A549 (cell line): Measurements from ENCODE around the gene TLR9. TPM values are rescaled to one million over a fixed set of nuclear protein-coding genes. Genes with fewer than 3 reads are reported as not detected.

Source experiments
- ATAC-seq, 2 experiments: fragments of 200-7000 bp in 1 of 2; fragments of >200 bp in 1 of 2; cut with Nextera tagmentation in 1 of 2; cut with Tn5 transposase in 1 of 2; 3 replicates each; pipeline versions ENCODE4 v1.8.0 to v1.9.1; 2018 to 2020; ENCODE audit warnings: mild to moderate bottlenecking in 1 of 2, moderate library complexity in 1 of 2
- CTCF ChIA-PET: fragments of 300-600 bp; sonication (Branson Sonifier 250); formaldehyde crosslinking; extraction: SDS; loops from one replicate; lab custom pipeline; 2021; ENCODE audit warnings: antibody characterized with exemption, inconsistent platforms; lab: Yijun Ruan, JAX
- POLR2A ChIA-PET: fragments of 350-600 bp; formaldehyde crosslinking; extraction: SDS; loops from one replicate; lab custom pipeline; 2021; ENCODE audit warnings: antibody characterized with exemption, inconsistent platforms; lab: Yijun Ruan, JAX
- DNase-seq, 2 experiments: peaks; one replicate each; pipeline versions ENCODE4 v3.0.0 to v3.0.0-alpha.2; 2011 to 2016; ENCODE audit warnings: low read depth in 1 of 2, low spot score in 1 of 2
- FAIRE-seq: peaks from 2 replicates; lab custom pipeline; 2011; peaks lifted over from hg19 to GRCh38; lab: Jason Lieb, UNC
- H3K27ac ChIP-seq, 2 experiments: fragments of >200 bp; sonication (Bioruptor Twin); formaldehyde crosslinking; 3 replicates each; pipeline ENCODE4 v1.5.1; 2016 to 2017
- H3K4me1 ChIP-seq: fragments of >200 bp; sonication (Bioruptor Twin); formaldehyde crosslinking; 3 replicates; pipeline ENCODE4 v1.6.1; 2016
- H3K4me2 ChIP-seq: fragments of >200 bp; sonication (Bioruptor Twin); formaldehyde crosslinking; 3 replicates; pipeline ENCODE4 v1.6.1; 2016
- H3K4me3 ChIP-seq: fragments of >200 bp; sonication (Bioruptor Twin); formaldehyde crosslinking; 3 replicates; pipeline ENCODE4 v1.5.1; 2016
- H3K9me3 ChIP-seq: fragments of >200 bp; sonication (Bioruptor Twin); formaldehyde crosslinking; 3 replicates; pipeline ENCODE4 v1.6.1; 2016
- BHLHE40 ChIP-seq: IDR thresholded peaks from 2 replicates; pipeline ENCODE4 v1.6.1; 2012; ENCODE audit warnings: low read depth, low read length, inconsistent platforms
- CEBPB ChIP-seq, 2 experiments: fragments of >200 bp in 1 of 2; sonication (Bioruptor Twin) in 1 of 2; formaldehyde crosslinking in 1 of 2; IDR thresholded peaks; 2 replicates each; pipeline ENCODE4 v1.6.1; 2012 to 2016
- CHD4 ChIP-seq: fragments of 200-600 bp; sonication (generic); IDR thresholded peaks from 2 replicates; pipeline ENCODE4 v1.6.1; 2016; ENCODE audit warnings: antibody characterized with exemption, mild to moderate bottlenecking, borderline replicate concordance
- EHF ChIP-seq: fragments of 250-450 bp; sonication (Bioruptor Pico); IDR thresholded peaks from 2 replicates; pipeline ENCODE4 v1.5.0; 2020; ENCODE audit warnings: mild to moderate bottlenecking
- EP300 ChIP-seq, 2 experiments: fragments of >200 bp; sonication (Bioruptor Twin); formaldehyde crosslinking; IDR thresholded peaks; 2 replicates in 1 of 2; 3 replicates in 1 of 2; pipeline ENCODE4 v1.6.1; 2016 to 2017
- ESRRA ChIP-seq: fragments of 150-350 bp; IDR thresholded peaks from 2 replicates; pipeline ENCODE4 v1.6.1; 2014; ENCODE audit warnings: mild to moderate bottlenecking, low read length, borderline replicate concordance
- FOXS1 ChIP-seq: fragments of 250-450 bp; sonication (Bioruptor Pico); IDR thresholded peaks from 2 replicates; pipeline ENCODE4 v1.5.0; 2020; ENCODE audit warnings: mild to moderate bottlenecking, moderate library complexity
- HOXA7 ChIP-seq: fragments of 250-450 bp; sonication (Bioruptor Pico); IDR thresholded peaks from 2 replicates; pipeline ENCODE4 v1.5.0; 2020; ENCODE audit warnings: mild to moderate bottlenecking, moderate library complexity
- MAZ ChIP-seq: fragments of 150-350 bp; IDR thresholded peaks from 2 replicates; pipeline ENCODE4 v1.6.1; 2014; ENCODE audit warnings: antibody characterized with exemption, low read depth, low read length, borderline replicate concordance
- NFE2L2 ChIP-seq: fragments of 150-350 bp; conservative IDR thresholded peaks from 2 replicates; pipeline ENCODE4 v1.6.1; 2014; ENCODE audit warnings: low read length
- RCOR1 ChIP-seq: fragments of 150-350 bp; IDR thresholded peaks from 2 replicates; pipeline ENCODE4 v1.6.1; 2014; ENCODE audit warnings: antibody characterized with exemption, low read length, low read depth
- RNF2 ChIP-seq: fragments of 200-600 bp; sonication (generic); IDR thresholded peaks from 2 replicates; pipeline ENCODE4 v1.6.1; 2016; ENCODE audit warnings: low read depth, mild to moderate bottlenecking, antibody characterized with exemption, moderate library complexity, borderline replicate concordance
- TP53 ChIP-seq: fragments of 250-450 bp; sonication (Bioruptor Pico); IDR thresholded peaks from 2 replicates; pipeline ENCODE4 v1.5.0; 2021; ENCODE audit warnings: mild to moderate bottlenecking, moderate library complexity
- ZNF302 ChIP-seq: fragments of 250-450 bp; sonication (Bioruptor Pico); IDR thresholded peaks from 2 replicates; pipeline ENCODE4 v1.9.0; 2021; ENCODE audit warnings: inconsistent platforms, mild to moderate bottlenecking, moderate library complexity
- WGBS: methylation state at CpG from one replicate; pipeline ENCODE4 v1.1.6; 2017; ENCODE audit errors: missing lambda C conversion rate; 5-methylcytosine and 5-hydroxymethylcytosine counted together
- polyA plus RNA-seq, 4 experiments: library from polyadenylated mRNA; depleted of rRNA in 3 of 4; stranded (reverse); fragments of >200 nt; fragmentation: RNase III in 1 of 4; extraction: RNeasy Plus Mini Kit Qiagen cat#74134 plus additional on column Dnase treatment in 1 of 4; gene quantifications; 2 replicates in 3 of 4; 3 replicates in 1 of 4; pipeline ENCODE4 v1.2.3, GENCODE V29; 2011 to 2017
- TF ChIP-seq, protein P1 (sequence below): fragments of >200 bp; sonication (Bioruptor Twin); formaldehyde crosslinking; IDR thresholded peaks from 3 replicates; pipeline ENCODE4 v1.5.1; 2016
- TF ChIP-seq, protein P2 (sequence below): fragments of 150-350 bp; IDR thresholded peaks from 2 replicates; pipeline ENCODE4 v1.6.1; 2014; ENCODE audit warnings: low read depth, mild to moderate bottlenecking, low read length
- TF ChIP-seq, protein P3 (sequence below): fragments of 250-450 bp; sonication (Bioruptor Pico); IDR thresholded peaks from 2 replicates; pipeline ENCODE4 v1.5.0; 2021; ENCODE audit warnings: mild to moderate bottlenecking, moderate library complexity, borderline replicate concordance
- TF ChIP-seq, protein P4 (sequence below): IDR thresholded peaks from 2 replicates; pipeline ENCODE4 v1.6.1; 2012; ENCODE audit warnings: low read depth, borderline replicate concordance

Gene TLR9
- polyA plus RNA-seq, 2 of the 4 experiments (the other 2 are of a cell fraction), result 0.04 TPM; not detected in 1

DNA sequence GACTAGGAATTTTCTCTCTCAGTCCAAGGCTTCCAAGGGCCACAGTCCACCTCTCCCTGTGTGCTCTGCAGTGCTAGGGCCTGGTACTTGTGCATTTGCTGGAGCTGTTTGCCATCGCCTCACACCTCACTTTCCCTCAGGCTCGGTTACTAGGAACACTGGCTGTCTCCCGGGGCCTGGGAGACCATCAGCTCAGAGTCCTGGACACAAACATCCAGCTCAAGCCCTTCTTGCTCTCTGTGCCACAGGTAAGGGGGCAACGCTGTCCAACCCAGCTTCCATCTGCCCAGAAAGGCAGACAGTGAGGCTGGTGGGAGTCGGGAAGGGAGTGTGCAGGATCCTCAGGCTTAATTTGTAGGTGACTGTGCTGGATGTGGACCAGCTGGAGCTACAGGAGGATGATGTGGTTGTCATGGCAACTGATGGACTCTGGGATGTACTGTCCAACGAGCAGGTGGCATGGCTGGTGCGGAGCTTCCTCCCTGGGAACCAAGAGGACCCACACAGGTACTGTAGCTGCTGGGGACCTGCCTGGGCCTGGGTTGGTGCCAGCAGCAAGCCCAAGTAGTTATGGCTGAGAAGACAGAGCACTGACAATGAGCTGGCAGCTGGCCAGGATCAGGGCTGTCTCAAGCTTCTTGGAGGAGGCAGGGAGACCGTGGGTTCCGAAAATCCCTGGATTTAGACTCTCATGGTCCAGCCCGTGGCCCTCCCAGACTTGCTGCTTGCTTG lies 23.5 kb upstream of the TLR9 start:
- TF ChIP-seq ESRRA (no peak), MAZ (no peak), EHF (CRISPR knock-in tag) (no peak), EP300 (IDR thresholded peaks at IDR 0.05) (no peak), CEBPB (IDR thresholded peaks at IDR 0.05) (no peak), CHD4 (no peak)
- TF ChIP-seq, protein P1, sequence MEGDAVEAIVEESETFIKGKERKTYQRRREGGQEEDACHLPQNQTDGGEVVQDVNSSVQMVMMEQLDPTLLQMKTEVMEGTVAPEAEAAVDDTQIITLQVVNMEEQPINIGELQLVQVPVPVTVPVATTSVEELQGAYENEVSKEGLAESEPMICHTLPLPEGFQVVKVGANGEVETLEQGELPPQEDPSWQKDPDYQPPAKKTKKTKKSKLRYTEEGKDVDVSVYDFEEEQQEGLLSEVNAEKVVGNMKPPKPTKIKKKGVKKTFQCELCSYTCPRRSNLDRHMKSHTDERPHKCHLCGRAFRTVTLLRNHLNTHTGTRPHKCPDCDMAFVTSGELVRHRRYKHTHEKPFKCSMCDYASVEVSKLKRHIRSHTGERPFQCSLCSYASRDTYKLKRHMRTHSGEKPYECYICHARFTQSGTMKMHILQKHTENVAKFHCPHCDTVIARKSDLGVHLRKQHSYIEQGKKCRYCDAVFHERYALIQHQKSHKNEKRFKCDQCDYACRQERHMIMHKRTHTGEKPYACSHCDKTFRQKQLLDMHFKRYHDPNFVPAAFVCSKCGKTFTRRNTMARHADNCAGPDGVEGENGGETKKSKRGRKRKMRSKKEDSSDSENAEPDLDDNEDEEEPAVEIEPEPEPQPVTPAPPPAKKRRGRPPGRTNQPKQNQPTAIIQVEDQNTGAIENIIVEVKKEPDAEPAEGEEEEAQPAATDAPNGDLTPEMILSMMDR, result no peak
- Histone ChIP-seq H3K9me3 (no peaks in the 10 kb centered on the region), H3K4me2 (no peak overlapping the region), H3K27ac (no peak overlapping the region), H3K4me3 (no peak overlapping the region), H3K4me1 (peaks cover 5% of the 10 kb centered on the region; the same call in 2 of the 3 replicates)
- DNase-seq (no peak), FAIRE-seq (no peak), ATAC-seq (no peak)
- 86% methylated on average over 6 of the region's 10 CpGs for WGBS
- ChIA-PET CTCF (interaction anchor here (0.9 to 3.3 kb wide), 7 partner anchors 11 to 90 kb away, joined by 3 to 19 read pairs (median 7); partner anchors contain the start of genes TWF2 and WDR82), POLR2A (interaction anchor here (1.1 to 1.7 kb wide), 2 partner anchors 10 to 11 kb away, joined by 3 to 5 read pairs; partner anchors contain the start of gene TWF2)

DNA sequence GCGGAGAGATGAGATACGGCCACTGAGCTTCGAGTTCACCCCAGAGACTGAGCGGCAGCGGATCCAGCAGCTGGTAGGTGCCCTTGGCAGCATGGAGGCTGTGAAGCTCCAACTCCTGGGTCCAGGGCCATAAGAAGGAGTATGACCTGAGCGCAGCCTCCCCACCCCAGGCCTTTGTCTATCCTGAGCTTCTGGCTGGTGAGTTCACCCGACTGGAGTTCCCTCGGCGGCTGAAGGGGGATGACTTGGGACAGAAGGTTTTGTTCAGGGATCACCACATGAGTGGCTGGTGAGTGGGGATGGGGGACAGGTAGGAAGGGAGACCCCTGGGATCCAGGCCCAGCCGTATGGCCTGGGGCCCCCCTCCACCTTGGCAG lies 22.7 kb upstream of the TLR9 start:
- POLR2A ChIA-PET, result interaction anchor here (1.1 to 1.7 kb wide), 2 partner anchors 9 to 10 kb away, joined by 3 to 5 read pairs; partner anchors contain the start of gene TWF2
- CTCF ChIA-PET, result interaction anchor here (1.1 to 3.3 kb wide), 7 partner anchors 11 to 52 kb away, joined by 3 to 19 read pairs (median 5); partner anchors contain the start of genes TWF2 and WDR82
- WGBS, result 98% methylated on average over 9 of the region's 10 CpGs

DNA sequence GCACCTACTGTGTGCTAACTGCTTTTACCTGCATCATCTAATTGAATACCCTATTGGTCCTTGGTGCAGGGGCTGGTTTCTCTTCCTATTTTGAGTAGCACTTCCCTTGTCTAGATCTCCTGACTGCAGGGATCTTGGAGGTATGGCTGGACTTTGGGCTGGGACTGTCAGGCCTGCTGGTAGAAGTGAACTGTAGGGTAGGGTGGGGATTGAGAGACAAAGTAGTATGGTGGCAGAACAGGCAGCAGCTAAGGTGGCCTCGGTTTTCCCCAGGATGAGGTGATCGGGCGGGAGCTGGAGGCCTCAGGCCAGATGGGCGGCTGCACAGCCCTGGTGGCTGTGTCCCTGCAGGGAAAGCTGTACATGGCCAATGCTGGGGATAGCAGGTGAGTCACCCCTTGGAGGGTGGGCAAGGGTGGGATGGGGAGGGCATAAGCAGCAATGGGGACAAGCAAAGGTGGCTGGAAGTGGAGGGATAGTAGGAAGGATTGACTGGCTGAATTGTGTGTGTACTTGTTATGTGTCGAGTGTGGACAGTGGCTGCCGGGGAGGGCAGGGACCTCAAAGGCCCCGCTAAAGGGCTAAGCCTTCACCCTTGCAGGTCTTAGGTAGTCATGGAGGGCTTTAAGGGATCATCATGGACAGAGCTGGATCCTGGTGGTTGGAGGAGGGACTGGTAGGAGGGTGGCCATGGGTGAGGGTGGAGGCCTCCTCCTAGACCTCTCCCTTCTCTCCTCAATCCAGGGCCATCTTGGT lies 22.1 kb upstream of the TLR9 start:
- Histone ChIP-seq H3K27ac (no peak overlapping the region), H3K4me3 (no peak overlapping the region), H3K4me1 (peaks cover 5% of the 10 kb centered on the region; the same call in 2 of the 3 replicates), H3K4me2 (no peak overlapping the region), H3K9me3 (no peaks in the 10 kb centered on the region)
- ChIA-PET CTCF (interaction anchor here (0.6 to 4.5 kb wide), 8 partner anchors 10 to 858 kb away, joined by 3 to 26 read pairs (median 6); partner anchors contain the start of genes TWF2 and WDR82), POLR2A (interaction anchor here (1.1 to 1.7 kb wide), 2 partner anchors 9 to 10 kb away, joined by 3 to 5 read pairs; partner anchors contain the start of gene TWF2)
- WGBS, result 92% methylated on average over 7 of the region's 7 CpGs
- TF ChIP-seq ZNF302 (CRISPR knock-in tag) (no peak), TP53 (CRISPR knock-in tag) (no peak), HOXA7 (CRISPR knock-in tag) (no peak), EP300 (IDR thresholded peaks at IDR 0.05) (no peak)
- TF ChIP-seq, protein P2, sequence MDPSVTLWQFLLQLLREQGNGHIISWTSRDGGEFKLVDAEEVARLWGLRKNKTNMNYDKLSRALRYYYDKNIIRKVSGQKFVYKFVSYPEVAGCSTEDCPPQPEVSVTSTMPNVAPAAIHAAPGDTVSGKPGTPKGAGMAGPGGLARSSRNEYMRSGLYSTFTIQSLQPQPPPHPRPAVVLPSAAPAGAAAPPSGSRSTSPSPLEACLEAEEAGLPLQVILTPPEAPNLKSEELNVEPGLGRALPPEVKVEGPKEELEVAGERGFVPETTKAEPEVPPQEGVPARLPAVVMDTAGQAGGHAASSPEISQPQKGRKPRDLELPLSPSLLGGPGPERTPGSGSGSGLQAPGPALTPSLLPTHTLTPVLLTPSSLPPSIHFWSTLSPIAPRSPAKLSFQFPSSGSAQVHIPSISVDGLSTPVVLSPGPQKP, result no peak
- TF ChIP-seq, protein P3, sequence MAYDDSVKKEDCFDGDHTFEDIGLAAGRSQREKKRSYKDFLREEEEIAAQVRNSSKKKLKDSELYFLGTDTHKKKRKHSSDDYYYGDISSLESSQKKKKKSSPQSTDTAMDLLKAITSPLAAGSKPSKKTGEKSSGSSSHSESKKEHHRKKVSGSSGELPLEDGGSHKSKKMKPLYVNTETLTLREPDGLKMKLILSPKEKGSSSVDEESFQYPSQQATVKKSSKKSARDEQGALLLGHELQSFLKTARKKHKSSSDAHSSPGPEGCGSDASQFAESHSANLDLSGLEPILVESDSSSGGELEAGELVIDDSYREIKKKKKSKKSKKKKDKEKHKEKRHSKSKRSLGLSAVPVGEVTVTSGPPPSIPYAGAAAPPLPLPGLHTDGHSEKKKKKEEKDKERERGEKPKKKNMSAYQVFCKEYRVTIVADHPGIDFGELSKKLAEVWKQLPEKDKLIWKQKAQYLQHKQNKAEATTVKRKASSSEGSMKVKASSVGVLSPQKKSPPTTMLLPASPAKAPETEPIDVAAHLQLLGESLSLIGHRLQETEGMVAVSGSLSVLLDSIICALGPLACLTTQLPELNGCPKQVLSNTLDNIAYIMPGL (CRISPR knock-in tag), result no peak
- FAIRE-seq (no peak), DNase-seq (no peak), ATAC-seq (peak in 1 of 2 experiments; percentile 3; a peak in 1 of 6 replicates)

More for the DNA sequence above, 22.7 kb upstream of the TLR9 start:
- FAIRE-seq (no peak), DNase-seq (no peak), ATAC-seq (no peak)
- Histone ChIP-seq H3K4me2 (no peak overlapping the region), H3K4me3 (no peak overlapping the region), H3K9me3 (no peaks in the 10 kb centered on the region), H3K4me1 (peaks cover 5% of the 10 kb centered on the region; the same call in 2 of the 3 replicates), H3K27ac (no peak overlapping the region)
- TF ChIP-seq RNF2, result no peak
- TF ChIP-seq NFE2L2, result no peak
- TF ChIP-seq, protein P2, result no peak
- TF ChIP-seq EHF (CRISPR knock-in tag), result no peak
- no peak for TF ChIP-seq BHLHE40
- TF ChIP-seq, protein P4, sequence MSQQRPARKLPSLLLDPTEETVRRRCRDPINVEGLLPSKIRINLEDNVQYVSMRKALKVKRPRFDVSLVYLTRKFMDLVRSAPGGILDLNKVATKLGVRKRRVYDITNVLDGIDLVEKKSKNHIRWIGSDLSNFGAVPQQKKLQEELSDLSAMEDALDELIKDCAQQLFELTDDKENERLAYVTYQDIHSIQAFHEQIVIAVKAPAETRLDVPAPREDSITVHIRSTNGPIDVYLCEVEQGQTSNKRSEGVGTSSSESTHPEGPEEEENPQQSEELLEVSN, result no peak
- TF ChIP-seq RCOR1, result no peak
- no peak for TF ChIP-seq FOXS1 (CRISPR knock-in tag)
